ENCODE data around the gene NRIP1. TPM values are rescaled to one million over a fixed set of nuclear protein-coding genes. Genes with fewer than 3 reads are reported as not detected.

NRIP1 gene
- total RNA-seq, 1 experiment from 2014 or later = 10.3 TPM

GRCh38 chr21:14998336-14998735, 66.5 kb downstream of the NRIP1 start (continued):
- TF ChIP-seq ZNF532 (CRISPR knock-in tag; IDR thresholded peaks at IDR 0.05; ENCODE audit: borderline replicate concordance) (no peak), USF2 (CRISPR knock-in tag; IDR thresholded peaks at IDR 0.05) (no peak), ZNF425 (CRISPR knock-in tag; conservative IDR thresholded peaks at IDR 0.05) (no peak), GTF2I (CRISPR knock-in tag; conservative IDR thresholded peaks at IDR 0.05) (no peak), ZBTB43 (CRISPR knock-in tag; IDR thresholded peaks at IDR 0.05) (no peak)

- Mint-ChIP-seq H3K27ac (peak overlapping the region; percentile 13; the same call in 1 of the 2 replicates), H3K36me3 (no peaks in the 10 kb centered on the region), H3K27me3 (ENCODE audit: low read depth) (no peaks in the 10 kb centered on the region; the same call in 1 of the 2 replicates), H3K4me1 (peaks cover 19% of the 10 kb centered on the region), H3K4me3 (no peak overlapping the region), H3K9me3 (no peaks in the 10 kb centered on the region)
- DNase-seq (ENCODE audit: low spot score) = no peak
- POLR2A ChIA-PET = no interaction called here
- CTCF ChIA-PET = no interaction called here
- no peak for ATAC-seq
- TF ChIP-seq RORB (CRISPR knock-in tag; IDR thresholded peaks at IDR 0.05) (no peak), CDX4 (CRISPR knock-in tag; IDR thresholded peaks at IDR 0.05; ENCODE audit: borderline replicate concordance) (no peak), SP1 (CRISPR knock-in tag; conservative IDR thresholded peaks at IDR 0.05) (no peak), TEAD1 (CRISPR knock-in tag; IDR thresholded peaks at IDR 0.05) (no peak), GABPB1 (CRISPR knock-in tag; IDR thresholded peaks at IDR 0.05) (no peak), SMAD4 (CRISPR knock-in tag; IDR thresholded peaks at IDR 0.05) (no peak), NR1H2 (CRISPR knock-in tag; IDR thresholded peaks at IDR 0.05) (no peak), JAZF1 (CRISPR knock-in tag; IDR thresholded peaks at IDR 0.05) (no peak), CTCF (IDR thresholded peaks at IDR 0.05) (no peak), OVOL2 (CRISPR knock-in tag; IDR thresholded peaks at IDR 0.05; ENCODE audit: borderline replicate concordance) (no peak), NFYB (CRISPR knock-in tag; conservative IDR thresholded peaks at IDR 0.05; ENCODE audit: low read depth) (no peak), ATF1 (CRISPR knock-in tag; IDR thresholded peaks at IDR 0.05) (no peak), NFATC4 (CRISPR knock-in tag; IDR thresholded peaks at IDR 0.05) (no peak), TCF7 (CRISPR knock-in tag; IDR thresholded peaks at IDR 0.05; ENCODE audit: low read depth) (no peak), ATF3 (CRISPR knock-in tag; conservative IDR thresholded peaks at IDR 0.05) (no peak), ZNF138 (CRISPR knock-in tag; conservative IDR thresholded peaks at IDR 0.05) (no peak), NFE2L1 (CRISPR knock-in tag; IDR thresholded peaks at IDR 0.05) (no peak), ZNF396 (CRISPR knock-in tag; IDR thresholded peaks at IDR 0.05; ENCODE audit: borderline replicate concordance) (no peak)
These were observed 68.9 kb downstream of the NRIP1 start for GRCh38 chr21:14995695-14996490.
